ENCODE data around the gene WDR33. TPM values are rescaled to one million over a fixed set of nuclear protein-coding genes. Genes with fewer than 3 reads are reported as not detected.

WDR33 gene
- total RNA-seq, 1 donor from 2014 or later = 31.3 TPM

- no peak for TF ChIP-seq CTCF (IDR thresholded peaks at IDR 0.05; ENCODE audit: insufficient read depth, low read length, severe bottlenecking)
- H3K4me3 ChIP-seq (ENCODE audit: low read depth, low read length) = no peak overlapping the region
- no peak for DNase-seq (ENCODE audit: low read depth)
- no peaks in the 10 kb centered on the region for H3K27me3 ChIP-seq (ENCODE audit: control insufficient read depth, insufficient read depth, low read length)
- FAIRE-seq = no peak
- H3K36me3 ChIP-seq (ENCODE audit: control insufficient read depth, insufficient read depth, low read length) = peaks cover 13% of the 10 kb centered on the region
Observed at GRCh38 chr2:127715778-127716449, 95.1 kb downstream of the WDR33 start.

- no peaks in the 10 kb centered on the region for H3K27me3 ChIP-seq (ENCODE audit: control insufficient read depth, insufficient read depth, low read length)
- H3K4me3 ChIP-seq (ENCODE audit: low read depth, low read length) = no peak overlapping the region
- FAIRE-seq = no peak
- DNase-seq (ENCODE audit: low read depth) = no peak
- peaks cover 8% of the 10 kb centered on the region for H3K36me3 ChIP-seq (ENCODE audit: control insufficient read depth, insufficient read depth, low read length)
- TF ChIP-seq CTCF (IDR thresholded peaks at IDR 0.05; ENCODE audit: insufficient read depth, low read length, severe bottlenecking) = no peak
Observed at GRCh38 chr2:127713562-127713961, 97.4 kb downstream of the WDR33 start.

- H3K36me3 ChIP-seq (ENCODE audit: control insufficient read depth, insufficient read depth, low read length) = peaks cover 8% of the 10 kb centered on the region
- no peak for TF ChIP-seq CTCF (IDR thresholded peaks at IDR 0.05; ENCODE audit: insufficient read depth, low read length, severe bottlenecking)
- FAIRE-seq = no peak
- no peak for DNase-seq (ENCODE audit: low read depth)
- no peak overlapping the region for H3K4me3 ChIP-seq (ENCODE audit: low read depth, low read length)
- no peaks in the 10 kb centered on the region for H3K27me3 ChIP-seq (ENCODE audit: control insufficient read depth, insufficient read depth, low read length)
Observed at GRCh38 chr2:127712999-127713398, 98.0 kb downstream of the WDR33 start.

GRCh38 chr2:127709336-127709735, 101.6 kb downstream of the WDR33 start:
- FAIRE-seq (no peak), DNase-seq (ENCODE audit: low read depth) (no peak)
- no peak for TF ChIP-seq CTCF (IDR thresholded peaks at IDR 0.05; ENCODE audit: insufficient read depth, low read length, severe bottlenecking)
- peaks cover 11% of the 10 kb centered on the region for H3K36me3 ChIP-seq (ENCODE audit: control insufficient read depth, insufficient read depth, low read length)
- H3K27me3 ChIP-seq (ENCODE audit: control insufficient read depth, insufficient read depth, low read length) = no peaks in the 10 kb centered on the region
- H3K4me3 ChIP-seq (ENCODE audit: low read depth, low read length) = no peak overlapping the region

GRCh38 chr2:127707890-127708648, 102.9 kb downstream of the WDR33 start:
- DNase-seq (ENCODE audit: low read depth) (peak; percentile 58), FAIRE-seq (no peak)
- peaks cover 11% of the 10 kb centered on the region for H3K36me3 ChIP-seq (ENCODE audit: control insufficient read depth, insufficient read depth, low read length)
- no peak for TF ChIP-seq CTCF (IDR thresholded peaks at IDR 0.05; ENCODE audit: insufficient read depth, low read length, severe bottlenecking)
- H3K27me3 ChIP-seq (ENCODE audit: control insufficient read depth, insufficient read depth, low read length) = no peaks in the 10 kb centered on the region
- no peak overlapping the region for H3K4me3 ChIP-seq (ENCODE audit: low read depth, low read length)
